GM12801 (cell line): ENCODE data around the gene STIL.

Experiments
- CTCF ChIP-seq: IDR thresholded peaks from one replicate; pipeline ENCODE4 v1.5.1; 2011; ENCODE audit warnings: control low read depth; ENCODE audit not compliant: insufficient read length; ENCODE audit errors: extremely low read depth

STIL gene

GRCh38 chr1:47229886-47230691 is 83.9 kb downstream of the STIL start:
- TF ChIP-seq CTCF, result no peak

GRCh38 chr1:47229031-47229885 is 84.7 kb downstream of the STIL start:
- no peak for TF ChIP-seq CTCF

GRCh38 chr1:47228644-47229030 is 85.3 kb downstream of the STIL start:
- no peak for TF ChIP-seq CTCF

- no peak for TF ChIP-seq CTCF
Measured at GRCh38 chr1:47227341-47228232, 86.4 kb downstream of the STIL start.

- TF ChIP-seq CTCF, result no peak
Measured at GRCh38 chr1:47226839-47227215, 87.1 kb downstream of the STIL start.

GRCh38 chr1:47226121-47226838 is 87.7 kb downstream of the STIL start:
- TF ChIP-seq CTCF, result no peak
